Measurements from ENCODE around the gene ATP6V1C2.

GRCh38 chr2:10790228-10790973, 69.0 kb downstream of the ATP6V1C2 start:
- TF ChIP-seq CTCF (IDR thresholded peaks at IDR 0.05) (no peak), POLR2A (IDR thresholded peaks at IDR 0.05) (no peak)
